ENCODE data around the gene DNAH10. TPM values are rescaled to one million over a fixed set of nuclear protein-coding genes. Genes with fewer than 3 reads are reported as not detected.
A peak's percentile ranks its signal among the peaks of the same experiment; 100 is the strongest.

DNAH10 gene
- total and polyA plus RNA-seq, 2 of the 13 experiments (the other 11 are each of a cell fraction or from before 2014, with no cell fraction given): 0.01 to 0.02 TPM

- TF ChIP-seq ZNF784 (CRISPR knock-in tag; IDR thresholded peaks at IDR 0.05; ENCODE audit: borderline replicate concordance): 0 out of 2 replicates have a peak, but pooled peaks have one; percentile 3
- peak; percentile 39 for TF ChIP-seq CTCF (CRISPR knock-in tag; IDR thresholded peaks at IDR 0.05)
- TF ChIP-seq THAP9 (CRISPR knock-in tag; IDR thresholded peaks at IDR 0.05; ENCODE audit: borderline replicate concordance): no peak
- peak; percentile 51; the same call in 1 of the 2 replicates for TF ChIP-seq MIXL1 (CRISPR knock-in tag; IDR thresholded peaks at IDR 0.05)
- TF ChIP-seq ZFX (CRISPR knock-in tag; IDR thresholded peaks at IDR 0.05; ENCODE audit: low read depth): peak; percentile 61
- TF ChIP-seq ZNF724P (CRISPR knock-in tag; IDR thresholded peaks at IDR 0.05; ENCODE audit: borderline replicate concordance): 0 out of 2 replicates have a peak, but pooled peaks have one; percentile 7
- 0 out of 2 replicates have a peak, but pooled peaks have one; percentile 14 for TF ChIP-seq HIC2 (CRISPR knock-in tag; IDR thresholded peaks at IDR 0.05; ENCODE audit: low read depth)
- peak; percentile 57 for TF ChIP-seq ZMYM2 (CRISPR knock-in tag; IDR thresholded peaks at IDR 0.05)
- no peak for TF ChIP-seq IRF2 (CRISPR knock-in tag; IDR thresholded peaks at IDR 0.05)
- TF ChIP-seq SPEN (CRISPR knock-in tag; IDR thresholded peaks at IDR 0.05; ENCODE audit: low read depth): 0 out of 2 replicates have a peak, but pooled peaks have one; percentile 24
- peak; percentile 72; the same call in 1 of the 2 replicates for TF ChIP-seq ZNF713 (CRISPR knock-in tag; IDR thresholded peaks at IDR 0.05)
- peak; percentile 94 for TF ChIP-seq HNF4G (IDR thresholded peaks at IDR 0.05; ENCODE audit: borderline replicate concordance, low read depth, low read length)
- TF ChIP-seq HNF4G (CRISPR knock-in tag; IDR thresholded peaks at IDR 0.05; ENCODE audit: borderline replicate concordance, low read depth): peak; percentile 97
- TF ChIP-seq ERF (CRISPR knock-in tag; IDR thresholded peaks at IDR 0.05): no peak
- peak; percentile 29; the same call in 1 of the 2 replicates for TF ChIP-seq NCOA2 (CRISPR knock-in tag; IDR thresholded peaks at IDR 0.05)
- 0 out of 2 replicates have a peak, but pooled peaks have one; percentile 19 for TF ChIP-seq ARNT2 (CRISPR knock-in tag; IDR thresholded peaks at IDR 0.05; ENCODE audit: low read depth)
These were observed 187.0 kb downstream of the DNAH10 start (continued) for GRCh38 chr12:123948796-123949769.
